Epithelial cell of esophagus (primary cell): ENCODE measurements around the gene SKP2.

Experiments
- DNase-seq: peaks from one replicate; pipeline ENCODE4 v3.0.0; 2010; ENCODE audit warnings: low read depth
- H3K4me3 ChIP-seq: 2 replicates; pipeline ENCODE4 v1.5.1; 2011; ENCODE audit warnings: mild to moderate bottlenecking, low read length, control low read depth
- CTCF ChIP-seq: IDR thresholded peaks from 2 replicates; pipeline ENCODE4 v1.5.1; 2011; ENCODE audit warnings: low read depth, mild to moderate bottlenecking, low read length, control low read depth, inconsistent platforms; ENCODE audit not compliant: insufficient read depth; ENCODE audit errors: missing control alignments

The SKP2 gene

DNA sequence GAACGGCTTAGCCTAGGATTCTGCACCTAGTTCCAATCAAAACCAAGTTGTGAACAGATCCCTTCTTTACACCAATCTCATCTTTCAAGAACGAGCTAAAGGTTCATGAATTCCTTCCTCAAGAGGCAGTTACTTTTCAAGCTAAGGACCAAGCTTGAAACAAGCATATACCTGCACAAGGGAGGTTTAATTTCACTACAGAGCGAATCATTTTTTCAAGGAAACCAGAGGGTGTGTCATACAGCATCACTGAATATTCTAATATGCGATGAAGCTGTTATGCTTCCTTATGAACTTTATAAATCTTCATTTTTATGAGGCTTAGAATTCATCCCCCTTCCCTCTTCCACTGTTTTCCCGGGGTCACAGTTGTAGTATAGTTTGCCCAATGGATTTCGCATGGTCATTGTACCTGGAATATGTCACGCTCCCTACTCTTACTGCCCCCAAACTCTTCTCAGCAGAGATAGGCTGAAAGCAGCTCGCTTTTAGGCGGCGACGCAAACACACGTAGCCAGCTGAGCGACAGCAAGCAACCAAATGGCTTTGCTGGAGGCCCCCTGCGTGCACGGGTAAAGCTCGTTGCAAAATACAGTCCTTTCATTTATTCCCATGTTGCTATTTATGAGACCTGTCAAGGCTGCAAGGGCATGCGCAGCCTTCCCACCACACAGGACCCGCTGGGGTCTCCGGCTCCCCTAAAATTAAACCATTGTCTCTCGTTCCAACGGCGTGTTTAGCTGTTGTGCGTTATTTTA is 1.1 kb upstream of the SKP2 start:
- peak overlapping the region; percentile 93 for H3K4me3 ChIP-seq
- peak; percentile 34 for TF ChIP-seq CTCF
- peak; percentile 63 for DNase-seq

- DNase-seq: peak; percentile 26
- H3K4me3 ChIP-seq: peak overlapping the region; percentile 93
- no peak for TF ChIP-seq CTCF
Observed at GRCh38 chr5:36152324-36153297, 700 bp downstream of the SKP2 start.

DNA sequence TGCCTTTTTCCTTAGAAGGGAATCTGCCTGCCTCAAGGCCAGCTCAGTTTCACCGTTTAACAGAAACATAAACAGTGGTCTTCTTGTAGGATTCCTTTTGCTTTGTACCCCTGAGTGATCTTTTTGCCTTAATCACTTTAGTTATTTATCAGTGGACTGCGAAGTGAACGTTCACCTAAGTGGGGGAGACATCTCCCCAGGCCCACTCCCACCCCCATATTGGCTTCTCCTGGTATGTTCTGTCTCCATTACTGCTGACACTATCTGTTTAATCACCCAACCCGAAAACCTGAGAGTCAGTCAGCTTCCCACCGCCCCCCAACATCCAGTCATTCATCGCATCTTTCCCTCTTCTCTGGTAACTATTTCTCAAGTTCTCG is 1.4 kb downstream of the SKP2 start:
- H3K4me3 ChIP-seq: peak overlapping the region; percentile 93
- DNase-seq: no peak
- TF ChIP-seq CTCF: no peak

DNA sequence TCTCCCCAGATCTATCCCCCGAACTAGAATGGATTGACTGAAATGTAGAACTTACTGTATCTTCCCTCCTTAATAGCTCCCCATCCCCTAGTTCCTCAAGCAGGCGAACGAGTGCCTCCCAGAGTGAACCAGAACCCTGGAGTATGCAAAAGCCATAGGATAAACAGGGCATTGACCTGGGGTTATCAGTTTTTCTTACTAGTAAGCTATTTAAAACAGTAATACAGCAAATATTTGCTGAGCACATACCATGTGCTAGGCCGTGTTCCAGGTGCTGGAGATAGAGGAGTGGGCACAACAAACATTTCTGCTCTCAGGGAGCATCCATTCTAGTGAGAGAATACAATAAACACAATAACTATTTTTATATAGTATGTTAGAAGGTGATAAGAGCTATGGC is 1.8 kb downstream of the SKP2 start:
- no peak for DNase-seq
- TF ChIP-seq CTCF: no peak
- H3K4me3 ChIP-seq: no peak overlapping the region

DNA sequence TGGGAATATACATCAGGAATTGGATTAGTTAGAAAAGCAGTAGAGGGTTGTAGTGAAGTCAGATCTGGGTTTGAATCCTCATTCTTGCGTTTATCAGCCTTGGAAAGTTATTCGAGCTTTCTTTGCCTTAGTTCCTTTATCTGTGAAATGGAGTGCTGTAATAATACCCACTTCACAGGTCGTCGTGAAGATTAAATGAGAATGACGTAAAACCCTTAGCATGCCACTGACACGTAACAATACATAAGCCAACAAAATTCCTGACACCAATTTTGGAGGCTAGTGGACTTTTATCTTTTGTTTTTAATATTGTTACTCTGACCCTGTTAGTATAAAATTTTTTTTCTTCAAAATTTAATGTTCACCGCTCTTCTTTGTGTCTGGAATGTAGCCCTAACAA is 3.4 kb downstream of the SKP2 start:
- no peak for DNase-seq
- TF ChIP-seq CTCF: no peak
- no peak overlapping the region for H3K4me3 ChIP-seq

GRCh38 chr5:36156121-36156601 is 4.2 kb downstream of the SKP2 start:
- TF ChIP-seq CTCF: no peak
- H3K4me3 ChIP-seq: no peak overlapping the region
- peak; percentile 98 for DNase-seq

GRCh38 chr5:36156619-36157018 is 4.7 kb downstream of the SKP2 start:
- peak; percentile 59 for DNase-seq
- H3K4me3 ChIP-seq: no peak overlapping the region
- TF ChIP-seq CTCF: no peak
